Keratinocyte (primary cell): ENCODE measurements around the gene CYP26A1. TPM values are rescaled to one million over a fixed set of nuclear protein-coding genes. Genes with fewer than 3 reads are reported as not detected.

Experiments
- DNase-seq: peaks from one replicate; pipeline ENCODE4 v3.0.0-alpha.2; 2011; ENCODE audit warnings: low read depth, missing footprints, low spot score
- FAIRE-seq: peaks from 2 replicates; lab custom pipeline; 2011; peaks lifted over from hg19 to GRCh38; lab: Jason Lieb, UNC
- H2AFZ ChIP-seq: 2 replicates; pipeline ENCODE4 v1.6.0; 2012; ENCODE audit warnings: low read length, control low read depth, inconsistent platforms; ENCODE audit not compliant: control insufficient read depth
- H3K27ac ChIP-seq: 2 replicates; pipeline ENCODE4 v1.5.1; 2011; ENCODE audit warnings: low read length; ENCODE audit not compliant: control insufficient read depth, insufficient read depth
- H3K27me3 ChIP-seq: 3 replicates; pipeline ENCODE4 v1.6.0; 2011; ENCODE audit warnings: low read length; ENCODE audit not compliant: control insufficient read depth, insufficient read depth; ENCODE audit errors: extremely low read depth
- H3K36me3 ChIP-seq, 2 experiments: 2 replicates in 1 of 2; 3 replicates in 1 of 2; pipeline ENCODE4 v1.5.1; 2011; ENCODE audit warnings: low read length in 2 of 2, mild to moderate bottlenecking in 1 of 2; ENCODE audit not compliant: control insufficient read depth in 2 of 2, insufficient read depth in 2 of 2; ENCODE audit errors: extremely low read depth in 1 of 2
- H3K4me1 ChIP-seq: 3 replicates; pipeline ENCODE4 v1.5.1; 2011; ENCODE audit warnings: low read length; ENCODE audit not compliant: control insufficient read depth, insufficient read depth; ENCODE audit errors: extremely low read depth
- H3K4me2 ChIP-seq: 3 replicates; pipeline ENCODE4 v1.6.0; 2011; ENCODE audit warnings: low read depth, low read length; ENCODE audit not compliant: control insufficient read depth, insufficient read depth; ENCODE audit errors: extremely low read depth
- H3K4me3 ChIP-seq, 3 experiments: fragments of 200-600 bp in 1 of 3; sonication (generic) in 1 of 3; 2 replicates in 2 of 3; 3 replicates in 1 of 3; pipeline ENCODE4 v1.5.1; 2011 to 2016; ENCODE audit warnings: low read length in 3 of 3, mild to moderate bottlenecking in 3 of 3, control low read depth in 2 of 3, inconsistent platforms in 1 of 3, low read depth in 1 of 3, mixed read lengths in 1 of 3, mixed run types in 1 of 3, moderate library complexity in 1 of 3; ENCODE audit not compliant: control insufficient read depth in 2 of 3, insufficient read depth in 2 of 3; ENCODE audit errors: extremely low read depth in 1 of 3
- H3K79me2 ChIP-seq: 2 replicates; pipeline ENCODE4 v1.6.0; 2012; ENCODE audit warnings: low read length; ENCODE audit not compliant: control insufficient read depth, insufficient read depth
- H3K9ac ChIP-seq: 3 replicates; pipeline ENCODE4 v1.6.0; 2011; ENCODE audit warnings: low read length; ENCODE audit not compliant: control insufficient read depth, insufficient read depth; ENCODE audit errors: extremely low read depth
- H3K9me1 ChIP-seq: 3 replicates; pipeline ENCODE4 v1.6.0; 2011; ENCODE audit warnings: low read length; ENCODE audit not compliant: control insufficient read depth, insufficient read depth; ENCODE audit errors: extremely low read depth
- H3K9me3 ChIP-seq: 2 replicates; pipeline ENCODE4 v1.5.1; 2012; ENCODE audit warnings: low read depth, low read length; ENCODE audit not compliant: control insufficient read depth
- H4K20me1 ChIP-seq: 3 replicates; pipeline ENCODE4 v1.6.0; 2011; ENCODE audit warnings: low read length; ENCODE audit not compliant: control insufficient read depth, insufficient read depth; ENCODE audit errors: extremely low read depth
- CTCF ChIP-seq, 3 experiments: IDR thresholded peaks in 1 of 3; conservative IDR thresholded peaks in 1 of 3; optimal IDR thresholded peaks in 1 of 3; 2 replicates in 2 of 3; 3 replicates in 1 of 3; pipeline versions ENCODE3 to v1.5.1; 2011; ENCODE audit warnings: low read length in 3 of 3, mild to moderate bottlenecking in 3 of 3, moderate library complexity in 2 of 3, control low read depth in 1 of 3, inconsistent platforms in 1 of 3; ENCODE audit not compliant: insufficient read depth in 2 of 3; ENCODE audit errors: extremely low read depth in 1 of 3
- EZH2 ChIP-seq: IDR thresholded peaks from one replicate; pipeline ENCODE4 v1.6.1; 2012; ENCODE audit warnings: inconsistent platforms, mild to moderate bottlenecking, low read length, moderate library complexity
- dilution Hi-C: fragments of 300-500 bp; cut with MboI; formaldehyde crosslinking; loops from one replicate; pipeline ENCODE4 v1.7.0; 2020; ENCODE audit warnings: low sequenced_read_pairs; ENCODE audit not compliant: extremely low pct_ligation_motif_present
- polyA minus RNA-seq, 3 experiments: library from RNA; depleted of rRNA, polyadenylated mRNA; stranded (reverse); fragments of >200 nt; gene quantifications; 1 replicate in 1 of 3; 2 replicates in 1 of 3; 3 replicates in 1 of 3; pipeline ENCODE4 v1.2.3, GENCODE V29; 2011
- polyA plus RNA-seq, 5 experiments: library from polyadenylated mRNA; depleted of rRNA in 3 of 5; stranded (reverse) in 3 of 5; stranded (forward) in 1 of 5; unstranded in 1 of 5; fragments of >200 nt; gene quantifications; 1 replicate in 1 of 5; 2 replicates in 3 of 5; 3 replicates in 1 of 5; pipeline versions ENCODE4 v1.2.1 to v1.2.3, GENCODE V29; 2011 to 2012; ENCODE audit warnings: missing spikeins in 2 of 5, low read depth in 1 of 5, low replicate concordance in 1 of 5

CYP26A1 gene
- polyA plus RNA-seq (not detected in 3 replicates), polyA minus RNA-seq (not detected in 3 replicates)
- polyA plus RNA-seq (2011; ENCODE audit: low read depth) = not detected
- polyA plus RNA-seq (2011; cell fraction: cytosol; rRNA removed) = not detected in 2 replicates
- polyA plus RNA-seq (2011; cell fraction: nucleus; rRNA removed) = not detected in 2 replicates
- not detected in 2 replicates for polyA plus RNA-seq (2012; ENCODE audit: low replicate concordance)
- not detected for polyA minus RNA-seq (2011; cell fraction: cytosol; rRNA and poly(A)+ RNA removed)
- not detected in 2 replicates for polyA minus RNA-seq (2011; cell fraction: nucleus; rRNA and poly(A)+ RNA removed)

GRCh38 chr10:93073539-93074146 lies at the start of gene CYP26A1:
CYP26A1 (plus strand) TSS chr10:93073893; CDS start chr10:93073935, 42 bp downstream.
- TF ChIP-seq CTCF (optimal IDR thresholded peaks at IDR 0.05 in 1 of 3, IDR thresholded peaks at IDR 0.05 in 1 of 3, conservative IDR thresholded peaks at IDR 0.05 in 1 of 3; ENCODE audit: extremely low read depth in 1 of 3, insufficient read depth in 2 of 3, low read length in 3 of 3) (no peak), EZH2 (no peak)
- H3K9ac ChIP-seq = no peak within 1 kb of the TSS
- H3K4me3 ChIP-seq = no peak within 1 kb of the TSS
- DNase-seq = no peak
- H3K27ac ChIP-seq = no peak within 1 kb of the TSS
- H3K79me2 ChIP-seq = no peaks in the 10 kb centered on the region
- H3K9me3 ChIP-seq = no peaks in the 10 kb centered on the region
- no peak within 1 kb of the TSS for H2AFZ ChIP-seq
- no peaks in the 10 kb centered on the region for H4K20me1 ChIP-seq
- no peaks in the 10 kb centered on the region for H3K36me3 ChIP-seq
- no peak for FAIRE-seq
- H3K9me1 ChIP-seq = no peaks in the 10 kb centered on the region
- H3K4me2 ChIP-seq = no peak within 1 kb of the TSS
- peaks cover 84% of the 10 kb centered on the region for H3K27me3 ChIP-seq
- no peaks in the 10 kb centered on the region for H3K4me1 ChIP-seq
- dilution Hi-C loops = no loop called here

GRCh38 chr10:93026072-93026471 lies 47.6 kb upstream of the CYP26A1 start:
- H2AFZ ChIP-seq = no peak overlapping the region
- H3K4me1 ChIP-seq = peaks cover 11% of the 10 kb centered on the region
- H3K9ac ChIP-seq = no peak overlapping the region
- H3K36me3 ChIP-seq = no peaks in the 10 kb centered on the region
- no peaks in the 10 kb centered on the region for H3K27me3 ChIP-seq
- no peak overlapping the region for H3K27ac ChIP-seq
- no peaks in the 10 kb centered on the region for H3K9me1 ChIP-seq
- no peak overlapping the region for H3K4me2 ChIP-seq
- H3K9me3 ChIP-seq = no peaks in the 10 kb centered on the region
- no peak for DNase-seq
- no peak for FAIRE-seq
- H3K4me3 ChIP-seq = no peak overlapping the region
- no peak for TF ChIP-seq CTCF (optimal IDR thresholded peaks at IDR 0.05 in 1 of 3, IDR thresholded peaks at IDR 0.05 in 1 of 3, conservative IDR thresholded peaks at IDR 0.05 in 1 of 3; ENCODE audit: extremely low read depth in 1 of 3, insufficient read depth in 2 of 3, low read length in 3 of 3)
- TF ChIP-seq EZH2 = no peak
- H3K79me2 ChIP-seq = no peaks in the 10 kb centered on the region
- no peaks in the 10 kb centered on the region for H4K20me1 ChIP-seq
- dilution Hi-C loops = no loop called here
